ENCODE measurements around the gene MAP6D1.

MAP6D1 gene

DNA sequence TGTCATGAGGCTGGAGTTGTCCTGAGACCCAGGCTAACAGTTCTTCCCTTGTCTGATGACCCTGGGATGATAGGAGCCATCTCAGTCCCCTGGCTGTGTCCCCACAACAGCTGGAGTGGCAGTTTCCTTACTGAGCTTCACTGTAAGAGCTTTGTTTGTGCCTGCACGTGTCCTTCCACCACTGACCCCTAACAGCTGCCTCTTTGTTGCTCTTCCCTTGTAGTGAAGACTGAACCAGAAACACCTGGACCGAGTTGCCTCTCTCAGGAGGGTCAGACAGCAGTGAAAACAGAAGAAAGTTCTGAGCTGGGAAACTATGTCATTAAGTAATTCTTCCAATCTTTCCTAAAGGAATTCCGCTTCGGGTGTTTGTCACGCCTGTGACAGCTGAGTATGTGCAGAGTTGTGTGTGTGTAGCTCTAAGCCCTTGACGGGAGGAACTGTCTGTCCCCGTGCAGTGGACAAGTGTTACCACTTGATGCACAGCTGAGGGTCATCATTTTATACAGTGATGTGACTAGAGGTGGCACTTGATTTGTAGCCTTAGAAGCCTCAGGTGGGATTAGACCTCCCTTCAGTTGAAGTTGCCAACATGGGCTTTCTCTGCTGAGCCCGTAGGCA, 25.0 kb downstream of the MAP6D1 start:
- Histone ChIP-seq H3K27me3 (ENCODE audit: control insufficient read depth, insufficient read depth, low read length) (no peaks in the 10 kb centered on the region), H2AFZ (no peak overlapping the region), H3K79me2 (no peaks in the 10 kb centered on the region), H3K4me2 (ENCODE audit: low read length) (no peak overlapping the region), H3K9me3 (ENCODE audit: control insufficient read depth, low read length) (no peaks in the 10 kb centered on the region), H3K36me3 (ENCODE audit: control insufficient read depth, insufficient read depth, low read length) (no peaks in the 10 kb centered on the region), H3K9ac (no peak overlapping the region), H3K27ac (no peak overlapping the region), H3K4me1 (no peaks in the 10 kb centered on the region), H3K4me3 (ENCODE audit: low read depth, low read length) (no peak overlapping the region)
- TF ChIP-seq, protein P1, sequence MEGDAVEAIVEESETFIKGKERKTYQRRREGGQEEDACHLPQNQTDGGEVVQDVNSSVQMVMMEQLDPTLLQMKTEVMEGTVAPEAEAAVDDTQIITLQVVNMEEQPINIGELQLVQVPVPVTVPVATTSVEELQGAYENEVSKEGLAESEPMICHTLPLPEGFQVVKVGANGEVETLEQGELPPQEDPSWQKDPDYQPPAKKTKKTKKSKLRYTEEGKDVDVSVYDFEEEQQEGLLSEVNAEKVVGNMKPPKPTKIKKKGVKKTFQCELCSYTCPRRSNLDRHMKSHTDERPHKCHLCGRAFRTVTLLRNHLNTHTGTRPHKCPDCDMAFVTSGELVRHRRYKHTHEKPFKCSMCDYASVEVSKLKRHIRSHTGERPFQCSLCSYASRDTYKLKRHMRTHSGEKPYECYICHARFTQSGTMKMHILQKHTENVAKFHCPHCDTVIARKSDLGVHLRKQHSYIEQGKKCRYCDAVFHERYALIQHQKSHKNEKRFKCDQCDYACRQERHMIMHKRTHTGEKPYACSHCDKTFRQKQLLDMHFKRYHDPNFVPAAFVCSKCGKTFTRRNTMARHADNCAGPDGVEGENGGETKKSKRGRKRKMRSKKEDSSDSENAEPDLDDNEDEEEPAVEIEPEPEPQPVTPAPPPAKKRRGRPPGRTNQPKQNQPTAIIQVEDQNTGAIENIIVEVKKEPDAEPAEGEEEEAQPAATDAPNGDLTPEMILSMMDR (IDR thresholded peaks at IDR 0.05), result no peak

DNA sequence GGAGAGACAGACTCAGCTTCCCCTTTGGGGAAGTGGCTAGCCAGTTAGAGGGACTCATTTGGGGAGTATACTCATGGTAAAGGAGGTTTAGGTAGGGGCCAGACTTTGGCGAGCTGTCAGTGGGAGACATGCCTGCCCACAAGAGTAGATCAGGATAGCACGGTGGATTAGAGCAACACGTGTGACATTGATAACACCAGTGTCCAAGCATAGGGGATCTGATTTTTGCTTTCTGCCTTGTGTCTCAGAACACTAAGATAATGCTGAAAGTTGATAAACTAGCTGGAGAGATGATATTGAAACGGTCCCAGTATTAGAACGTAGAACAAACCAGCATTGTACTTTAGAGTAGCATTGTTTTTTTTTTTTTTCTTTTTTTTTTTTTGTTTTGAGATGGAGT, 25.9 kb downstream of the MAP6D1 start:
- H2AFZ ChIP-seq, result no peak overlapping the region
- no peaks in the 10 kb centered on the region for H3K9me3 ChIP-seq (ENCODE audit: control insufficient read depth, low read length)
- H3K36me3 ChIP-seq (ENCODE audit: control insufficient read depth, insufficient read depth, low read length), result no peaks in the 10 kb centered on the region
- H3K9ac ChIP-seq, result no peak overlapping the region
- H3K4me3 ChIP-seq (ENCODE audit: low read depth, low read length), result no peak overlapping the region
- H3K79me2 ChIP-seq, result no peaks in the 10 kb centered on the region
- no peak overlapping the region for H3K4me2 ChIP-seq (ENCODE audit: low read length)
- H3K27me3 ChIP-seq (ENCODE audit: control insufficient read depth, insufficient read depth, low read length), result no peaks in the 10 kb centered on the region
- H3K4me1 ChIP-seq, result no peaks in the 10 kb centered on the region
- TF ChIP-seq, protein P1 (IDR thresholded peaks at IDR 0.05), result no peak
- no peak overlapping the region for H3K27ac ChIP-seq

DNA sequence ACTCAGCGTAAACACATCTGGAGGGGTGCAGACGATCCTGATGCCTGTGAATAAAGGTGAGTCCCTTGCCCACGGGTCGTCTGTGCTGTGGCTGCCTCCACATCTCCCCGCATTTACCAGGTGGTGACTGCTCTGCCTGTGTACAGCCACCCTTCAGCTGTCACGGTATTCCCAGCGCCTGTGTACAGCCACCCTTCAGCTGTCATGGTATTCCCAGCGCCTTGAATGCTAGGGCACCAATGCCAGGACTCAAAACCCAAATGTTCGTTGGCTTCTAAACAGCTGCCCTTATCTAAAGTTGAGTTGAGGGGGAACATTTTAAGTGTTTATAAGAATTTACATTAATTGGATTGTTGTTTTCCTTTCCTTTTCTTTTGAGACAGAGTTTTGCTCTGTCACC, 27.4 kb downstream of the MAP6D1 start:
- H3K27ac ChIP-seq, result no peak overlapping the region
- no peaks in the 10 kb centered on the region for H3K79me2 ChIP-seq
- no peaks in the 10 kb centered on the region for H3K4me1 ChIP-seq
- no peaks in the 10 kb centered on the region for H3K9me3 ChIP-seq (ENCODE audit: control insufficient read depth, low read length)
- no peaks in the 10 kb centered on the region for H3K27me3 ChIP-seq (ENCODE audit: control insufficient read depth, insufficient read depth, low read length)
- H3K4me2 ChIP-seq (ENCODE audit: low read length), result no peak overlapping the region
- no peak overlapping the region for H2AFZ ChIP-seq
- no peak overlapping the region for H3K9ac ChIP-seq
- TF ChIP-seq, protein P1 (IDR thresholded peaks at IDR 0.05), result no peak
- no peak overlapping the region for H3K4me3 ChIP-seq (ENCODE audit: low read depth, low read length)
- no peaks in the 10 kb centered on the region for H3K36me3 ChIP-seq (ENCODE audit: control insufficient read depth, insufficient read depth, low read length)

DNA sequence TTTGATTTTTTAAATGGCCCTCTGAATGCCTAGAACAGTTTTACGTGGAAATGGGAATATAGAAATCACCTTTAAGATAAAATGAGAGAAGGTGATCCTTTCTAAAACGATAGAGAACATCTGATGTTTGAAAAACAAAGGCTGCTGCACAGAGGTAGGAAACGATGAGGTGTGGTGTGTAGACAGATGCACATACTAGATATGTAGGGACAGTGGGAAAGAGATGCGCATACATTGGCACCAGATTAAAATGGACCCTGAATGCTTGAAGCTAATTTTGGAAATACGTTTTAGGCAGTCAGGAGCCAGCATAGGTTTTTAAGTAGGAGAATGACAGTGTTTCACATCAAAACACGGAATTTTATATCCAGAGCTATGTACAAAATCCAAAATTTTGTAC, 29.0 kb downstream of the MAP6D1 start:
- Histone ChIP-seq H3K4me2 (ENCODE audit: low read length) (no peak overlapping the region), H3K4me1 (no peaks in the 10 kb centered on the region), H3K9me3 (ENCODE audit: control insufficient read depth, low read length) (no peaks in the 10 kb centered on the region), H3K79me2 (no peaks in the 10 kb centered on the region), H3K4me3 (ENCODE audit: low read depth, low read length) (no peak overlapping the region), H3K27ac (no peak overlapping the region), H3K27me3 (ENCODE audit: control insufficient read depth, insufficient read depth, low read length) (no peaks in the 10 kb centered on the region), H3K9ac (no peak overlapping the region), H2AFZ (no peak overlapping the region), H3K36me3 (ENCODE audit: control insufficient read depth, insufficient read depth, low read length) (no peaks in the 10 kb centered on the region)
- TF ChIP-seq, protein P1 (IDR thresholded peaks at IDR 0.05), result no peak

DNA sequence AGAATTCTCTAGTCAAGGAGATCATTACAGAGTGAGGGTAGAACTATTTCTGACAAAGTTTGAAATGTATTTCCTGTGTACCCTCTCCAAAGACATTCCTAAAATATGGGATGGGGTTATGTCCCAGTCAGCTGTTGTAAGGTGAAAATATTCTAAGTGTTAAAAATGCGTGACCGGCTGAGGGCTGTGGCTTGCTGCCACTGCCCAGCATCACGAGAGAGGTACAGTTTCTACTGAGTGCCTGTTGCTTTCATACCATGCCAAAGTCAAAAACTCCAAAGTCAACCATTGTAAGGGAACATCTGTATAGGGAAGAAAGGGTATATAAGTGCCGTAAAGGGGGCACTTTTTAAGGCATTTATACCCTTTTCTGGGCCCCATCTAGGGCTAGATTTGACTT, 30.9 kb downstream of the MAP6D1 start:
- no peak overlapping the region for H2AFZ ChIP-seq
- TF ChIP-seq, protein P1 (IDR thresholded peaks at IDR 0.05), result no peak
- no peaks in the 10 kb centered on the region for H3K79me2 ChIP-seq
- H3K27ac ChIP-seq, result no peak overlapping the region
- no peak overlapping the region for H3K4me2 ChIP-seq (ENCODE audit: low read length)
- no peaks in the 10 kb centered on the region for H3K4me1 ChIP-seq
- no peak overlapping the region for H3K4me3 ChIP-seq (ENCODE audit: low read depth, low read length)
- H3K36me3 ChIP-seq (ENCODE audit: control insufficient read depth, insufficient read depth, low read length), result no peaks in the 10 kb centered on the region
- no peak overlapping the region for H3K9ac ChIP-seq
- no peaks in the 10 kb centered on the region for H3K27me3 ChIP-seq (ENCODE audit: control insufficient read depth, insufficient read depth, low read length)
- no peaks in the 10 kb centered on the region for H3K9me3 ChIP-seq (ENCODE audit: control insufficient read depth, low read length)

All from parathyroid adenoma (tissue), 2 donors.